GM19193 (cell line): ENCODE results near the gene NTSR2.

Experiments
- POLR2A ChIP-seq: IDR thresholded peaks from 4 replicates; pipeline ENCODE4 v1.6.1; 2011; ENCODE audit not compliant: insufficient read depth, insufficient read length; ENCODE audit errors: extremely low read depth

The NTSR2 gene

GRCh38 chr2:11615209-11615608, 54.8 kb downstream of the NTSR2 start:
- TF ChIP-seq POLR2A = no peak

GRCh38 chr2:11613297-11613696, 56.7 kb downstream of the NTSR2 start:
- no peak for TF ChIP-seq POLR2A

GRCh38 chr2:11612553-11613215, 57.3 kb downstream of the NTSR2 start:
- TF ChIP-seq POLR2A = no peak

GRCh38 chr2:11611251-11611650, 58.7 kb downstream of the NTSR2 start:
- TF ChIP-seq POLR2A = no peak

- TF ChIP-seq POLR2A = no peak
Observed at GRCh38 chr2:11610624-11611242, 59.3 kb downstream of the NTSR2 start.
